ENCODE measurements around the gene RGR.

GRCh38 chr10:84247496-84247895 lies 2.6 kb downstream of the RGR start:
- TF ChIP-seq CTCF (IDR thresholded peaks at IDR 0.05) (no peak), POLR2A (IDR thresholded peaks at IDR 0.05) (no peak)
